ENCODE results near the gene C6orf120. TPM values are rescaled to one million over a fixed set of nuclear protein-coding genes. Genes with fewer than 3 reads are reported as not detected.

The C6orf120 gene
- polyA plus RNA-seq, 3 donors, result 12.1 to 23.5 (median 21.1) TPM

- WGBS, 3 donors, result 3 to 10% (median 9%) methylated on average over 19 of the region's 19 CpGs
- H3K27ac ChIP-seq (ENCODE audit: low read depth, low read length), result peak overlapping the region; percentile 66
Observed at GRCh38 chr6:169752074-169752623, 50.2 kb downstream of the C6orf120 start.

Other genes with a start within 250 kb of the C6orf120 start
- 10 to 100 TPM in 2 of 3 donors, 1 to 10 TPM in 1; 7.9 to 12.9 (median 10.4) TPM for gene WDR27, start 97 bp upstream of the C6orf120 start, polyA plus RNA-seq
- gene PHF10, start 22.4 kb downstream of the C6orf120 start, polyA plus RNA-seq, result 10 to 100 TPM; 24.2 to 41.8 (median 30.0) TPM
- 1 to 10 TPM in 1 of 3 donors, under 1 TPM in 2; 0.70 to 1.3 (median 0.76) TPM for gene DYNLT2, start 49.4 kb downstream of the C6orf120 start, polyA plus RNA-seq
- 10 to 100 TPM; 16.3 to 25.3 (median 16.5) TPM for gene ERMARD, start 49.5 kb downstream of the C6orf120 start, polyA plus RNA-seq

Measured in adipose tissue (tissue), 3 donors.